WTC11 (cell line): ENCODE measurements around the gene CEP192. TPM values are rescaled to one million over a fixed set of nuclear protein-coding genes. Genes with fewer than 3 reads are reported as not detected.

ENCODE experiments used
- ATAC-seq: fragments of 200-7000 bp; cut with Tn5 transposase; 2 replicates; pipeline ENCODE4 v1.10.0; 2021; ENCODE audit warnings: mild to moderate bottlenecking, moderate library complexity
- CTCF ChIA-PET: fragments of 300-600 bp; sonication (Branson Sonifier 250); formaldehyde crosslinking; loops from one replicate; lab custom pipeline; 2021; ENCODE audit warnings: antibody characterized with exemption; lab: Charles Lee
- POLR2A ChIA-PET: fragments of 350-600 bp; sonication (Branson Sonifier 250); formaldehyde crosslinking; loops from one replicate; lab custom pipeline; 2021; ENCODE audit warnings: antibody characterized with exemption; lab: Charles Lee
- DNase-seq: peaks from one replicate; pipeline ENCODE4 v3.0.0; 2021; ENCODE audit warnings: low spot score
- H3K27ac Mint-ChIP-seq: 2 replicates; pipeline ENCODE4 v1.8.0; 2021; ENCODE audit warnings: mixed read lengths
- H3K27me3 Mint-ChIP-seq: 2 replicates; pipeline ENCODE4 v1.8.0; 2021; ENCODE audit warnings: low read depth, mild to moderate bottlenecking, moderate library complexity, mixed read lengths
- H3K36me3 Mint-ChIP-seq: 2 replicates; pipeline ENCODE4 v1.8.0; 2021; ENCODE audit warnings: mixed read lengths
- H3K4me1 Mint-ChIP-seq: 2 replicates; pipeline ENCODE4 v1.8.0; 2022; ENCODE audit warnings: mixed read lengths
- H3K4me3 Mint-ChIP-seq: 2 replicates; pipeline ENCODE4 v1.8.0; 2021; ENCODE audit warnings: mild to moderate bottlenecking, moderate library complexity, mixed read lengths
- H3K9me3 Mint-ChIP-seq: 2 replicates; pipeline ENCODE4 v1.8.0; 2021; ENCODE audit warnings: mixed read lengths
- CREB1 ChIP-seq: sonication (generic); formaldehyde crosslinking; IDR thresholded peaks from 2 replicates; pipeline ENCODE4 v1.8.0; 2023; ENCODE audit warnings: mild to moderate bottlenecking, missing genetic modification reagents
- ETV6 ChIP-seq: sonication (generic); formaldehyde crosslinking; IDR thresholded peaks from 2 replicates; pipeline ENCODE4 v1.8.1; 2022; ENCODE audit warnings: mild to moderate bottlenecking, missing genetic modification reagents
- FOXJ3 ChIP-seq: sonication (generic); formaldehyde crosslinking; IDR thresholded peaks from 2 replicates; pipeline ENCODE4 v1.9.0; 2021; ENCODE audit warnings: missing genetic modification reagents, mild to moderate bottlenecking, borderline replicate concordance
- GTF2I ChIP-seq: fragments of 250-450 bp; sonication (Bioruptor Pico); conservative IDR thresholded peaks from 2 replicates; pipeline ENCODE4 v1.4.0; 2021; ENCODE audit warnings: mild to moderate bottlenecking
- IRF2 ChIP-seq: sonication (generic); formaldehyde crosslinking; IDR thresholded peaks from 2 replicates; pipeline ENCODE4 v1.8.0; 2022; ENCODE audit warnings: low read depth, missing genetic modification reagents, borderline replicate concordance
- MXD4 ChIP-seq: fragments of 250-450 bp; sonication (Bioruptor Pico); IDR thresholded peaks from 2 replicates; pipeline ENCODE4 v1.8.0; 2021; ENCODE audit warnings: mild to moderate bottlenecking, moderate library complexity, borderline replicate concordance
- NR2C2 ChIP-seq: sonication (generic); formaldehyde crosslinking; IDR thresholded peaks from 2 replicates; pipeline ENCODE4 v1.8.0; 2022; ENCODE audit warnings: mild to moderate bottlenecking, missing genetic modification reagents
- NR3C1 ChIP-seq: sonication (generic); formaldehyde crosslinking; conservative IDR thresholded peaks from 2 replicates; pipeline ENCODE4 v1.8.1; 2023; ENCODE audit warnings: low read depth, mild to moderate bottlenecking, missing genetic modification reagents
- TCF7 ChIP-seq: sonication (generic); formaldehyde crosslinking; IDR thresholded peaks from 2 replicates; pipeline ENCODE4 v1.8.0; 2022; ENCODE audit warnings: mild to moderate bottlenecking, low read depth, missing genetic modification reagents, moderate library complexity
- ZNF232 ChIP-seq: sonication (generic); formaldehyde crosslinking; IDR thresholded peaks from 2 replicates; pipeline ENCODE4 v1.8.0; 2022; ENCODE audit warnings: mild to moderate bottlenecking, missing genetic modification reagents
- ZNF263 ChIP-seq: sonication (generic); formaldehyde crosslinking; IDR thresholded peaks from 2 replicates; pipeline ENCODE4 v1.8.1; 2022; ENCODE audit warnings: low read depth, mild to moderate bottlenecking, moderate library complexity, missing genetic modification reagents
- ZNF317 ChIP-seq: sonication (generic); formaldehyde crosslinking; IDR thresholded peaks from 2 replicates; pipeline ENCODE4 v1.8.1; 2023; ENCODE audit warnings: low read depth, mild to moderate bottlenecking, moderate library complexity, missing genetic modification reagents, borderline replicate concordance
- ZNF671 ChIP-seq: fragments of 250-450 bp; sonication (Bioruptor Pico); IDR thresholded peaks from 2 replicates; pipeline ENCODE4 v1.8.0; 2021; ENCODE audit warnings: mild to moderate bottlenecking
- total RNA-seq: library from RNA; stranded (reverse); gene quantifications from 3 replicates; pipeline ENCODE4 v1.2.3, GENCODE V29; 2021
- TF ChIP-seq, protein P1 (sequence below): sonication (generic); formaldehyde crosslinking; IDR thresholded peaks from 2 replicates; pipeline ENCODE4 v1.8.1; 2022; ENCODE audit warnings: low read depth, missing genetic modification reagents, borderline replicate concordance
- TF ChIP-seq, protein P2 (sequence below): sonication (generic); formaldehyde crosslinking; IDR thresholded peaks from 2 replicates; pipeline ENCODE4 v1.8.0; 2022; ENCODE audit warnings: mild to moderate bottlenecking, missing genetic modification reagents
- TF ChIP-seq, protein P3 (sequence below): sonication (generic); formaldehyde crosslinking; IDR thresholded peaks from 2 replicates; pipeline ENCODE4 v1.8.0; 2023; ENCODE audit warnings: missing genetic modification reagents
- TF ChIP-seq, protein P4 (sequence below): sonication (generic); formaldehyde crosslinking; IDR thresholded peaks from 2 replicates; pipeline ENCODE4 v1.8.0; 2023; ENCODE audit warnings: missing genetic modification reagents, mild to moderate bottlenecking, borderline replicate concordance
- TF ChIP-seq, protein P5 (sequence below): sonication (generic); formaldehyde crosslinking; IDR thresholded peaks from 2 replicates; pipeline ENCODE4 v1.8.1; 2022; ENCODE audit warnings: mild to moderate bottlenecking, moderate library complexity, missing genetic modification reagents
- TF ChIP-seq, protein P6 (sequence below): sonication (generic); formaldehyde crosslinking; IDR thresholded peaks from 2 replicates; pipeline ENCODE4 v1.8.1; 2023; ENCODE audit warnings: mild to moderate bottlenecking, missing genetic modification reagents, moderate library complexity
- TF ChIP-seq, protein P7 (sequence below): sonication (generic); formaldehyde crosslinking; IDR thresholded peaks from 2 replicates; pipeline ENCODE4 v1.8.1; 2022; ENCODE audit warnings: low read depth, mild to moderate bottlenecking, moderate library complexity, missing genetic modification reagents, borderline replicate concordance
- TF ChIP-seq, protein P8 (sequence below): sonication (generic); formaldehyde crosslinking; IDR thresholded peaks from 2 replicates; pipeline ENCODE4 v1.8.1; 2022; ENCODE audit warnings: mild to moderate bottlenecking, missing genetic modification reagents, moderate library complexity, borderline replicate concordance

CEP192 gene
- total RNA-seq, 1 experiment from 2014 or later, result 25.4 TPM

DNA sequence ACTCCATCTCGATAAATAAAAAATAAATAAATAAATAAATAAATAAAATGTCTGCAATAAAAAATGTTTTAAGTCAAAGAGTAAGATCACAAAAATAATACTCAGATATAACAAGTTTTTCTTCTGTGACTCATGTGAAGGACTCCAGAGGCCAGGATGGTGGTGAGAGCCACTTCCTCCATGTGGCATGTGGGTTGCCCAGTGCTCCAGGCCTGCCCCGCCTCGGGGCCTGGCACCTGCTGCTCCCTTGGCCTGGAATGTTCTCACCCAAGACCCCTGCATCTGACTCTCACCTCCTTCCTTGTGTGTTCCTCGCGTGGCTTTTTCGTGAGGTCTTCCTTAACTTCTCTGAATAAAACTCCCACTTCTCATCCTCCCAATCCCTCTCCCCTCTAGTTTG lies 150.0 kb downstream of the CEP192 start:
- H3K36me3 Mint-ChIP-seq, result peaks cover 21% of the 10 kb centered on the region
- H3K27me3 Mint-ChIP-seq, result peaks cover 30% of the 10 kb centered on the region
- DNase-seq (no peak), ATAC-seq (no peak)
- TF ChIP-seq NR3C1, result no peak
- peaks cover 9% of the 10 kb centered on the region; the same call in 1 of the 2 replicates for H3K4me1 Mint-ChIP-seq
- POLR2A ChIA-PET, result interaction anchor here (0.6 kb wide), 1 partner anchor 33 kb away, joined by 3 read pairs; no protein-coding TSS in a partner anchor
- no peak overlapping the region for H3K27ac Mint-ChIP-seq
- CTCF ChIA-PET, result interaction anchor here (0.6 to 1.7 kb wide), 4 partner anchors 29 to 372 kb away, joined by 3 to 4 read pairs (median 3); no protein-coding TSS in a partner anchor
- H3K9me3 Mint-ChIP-seq, result peaks cover 30% of the 10 kb centered on the region
- H3K4me3 Mint-ChIP-seq, result no peak overlapping the region

DNA sequence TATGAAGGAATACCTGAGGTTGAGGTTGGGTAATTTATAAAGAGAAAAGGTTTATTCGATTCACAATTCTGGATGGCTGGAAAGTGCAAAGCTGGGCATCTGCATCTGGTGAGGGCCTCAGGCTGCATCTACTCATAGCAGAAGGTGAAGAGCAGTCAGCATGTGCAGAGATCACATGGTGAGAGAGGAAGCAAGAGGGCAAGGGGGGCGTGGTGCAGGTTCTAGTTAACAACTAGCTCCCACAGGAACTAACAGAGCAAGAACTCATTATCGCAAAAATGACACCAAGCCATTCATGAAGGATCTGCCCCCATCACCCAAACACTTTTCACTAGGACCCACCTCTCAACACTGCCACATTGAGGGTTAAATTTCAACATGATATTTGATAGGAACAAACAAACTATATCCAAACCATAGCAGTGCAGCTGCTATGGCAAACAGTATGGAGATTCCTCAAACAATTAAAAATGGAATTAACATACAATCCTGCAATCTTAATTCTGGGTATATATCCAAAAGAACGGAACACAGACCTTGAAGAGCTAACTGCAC lies 154.6 kb downstream of the CEP192 start:
- no peak overlapping the region for H3K27ac Mint-ChIP-seq
- peaks cover 3% of the 10 kb centered on the region for H3K27me3 Mint-ChIP-seq
- TF ChIP-seq MXD4 (CRISPR knock-in tag) (no peak), ZNF317 (CRISPR knock-in tag) (no peak), IRF2 (no peak), ETV6 (CRISPR knock-in tag) (no peak), NR2C2 (CRISPR knock-in tag) (no peak), TCF7 (CRISPR knock-in tag) (no peak), GTF2I (CRISPR knock-in tag) (no peak), ZNF232 (CRISPR knock-in tag) (no peak), ZNF263 (CRISPR knock-in tag) (no peak), CREB1 (CRISPR knock-in tag) (no peak), FOXJ3 (CRISPR knock-in tag) (no peak), ZNF671 (CRISPR knock-in tag) (no peak)
- TF ChIP-seq, protein P1, sequence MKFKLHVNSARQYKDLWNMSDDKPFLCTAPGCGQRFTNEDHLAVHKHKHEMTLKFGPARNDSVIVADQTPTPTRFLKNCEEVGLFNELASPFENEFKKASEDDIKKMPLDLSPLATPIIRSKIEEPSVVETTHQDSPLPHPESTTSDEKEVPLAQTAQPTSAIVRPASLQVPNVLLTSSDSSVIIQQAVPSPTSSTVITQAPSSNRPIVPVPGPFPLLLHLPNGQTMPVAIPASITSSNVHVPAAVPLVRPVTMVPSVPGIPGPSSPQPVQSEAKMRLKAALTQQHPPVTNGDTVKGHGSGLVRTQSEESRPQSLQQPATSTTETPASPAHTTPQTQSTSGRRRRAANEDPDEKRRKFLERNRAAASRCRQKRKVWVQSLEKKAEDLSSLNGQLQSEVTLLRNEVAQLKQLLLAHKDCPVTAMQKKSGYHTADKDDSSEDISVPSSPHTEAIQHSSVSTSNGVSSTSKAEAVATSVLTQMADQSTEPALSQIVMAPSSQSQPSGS (CRISPR knock-in tag), result no peak
- TF ChIP-seq, protein P2, sequence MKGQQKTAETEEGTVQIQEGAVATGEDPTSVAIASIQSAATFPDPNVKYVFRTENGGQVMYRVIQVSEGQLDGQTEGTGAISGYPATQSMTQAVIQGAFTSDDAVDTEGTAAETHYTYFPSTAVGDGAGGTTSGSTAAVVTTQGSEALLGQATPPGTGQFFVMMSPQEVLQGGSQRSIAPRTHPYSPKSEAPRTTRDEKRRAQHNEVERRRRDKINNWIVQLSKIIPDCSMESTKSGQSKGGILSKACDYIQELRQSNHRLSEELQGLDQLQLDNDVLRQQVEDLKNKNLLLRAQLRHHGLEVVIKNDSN (CRISPR knock-in tag), result no peak
- TF ChIP-seq, protein P3, sequence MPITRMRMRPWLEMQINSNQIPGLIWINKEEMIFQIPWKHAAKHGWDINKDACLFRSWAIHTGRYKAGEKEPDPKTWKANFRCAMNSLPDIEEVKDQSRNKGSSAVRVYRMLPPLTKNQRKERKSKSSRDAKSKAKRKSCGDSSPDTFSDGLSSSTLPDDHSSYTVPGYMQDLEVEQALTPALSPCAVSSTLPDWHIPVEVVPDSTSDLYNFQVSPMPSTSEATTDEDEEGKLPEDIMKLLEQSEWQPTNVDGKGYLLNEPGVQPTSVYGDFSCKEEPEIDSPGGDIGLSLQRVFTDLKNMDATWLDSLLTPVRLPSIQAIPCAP, result no peak
- TF ChIP-seq, protein P4, sequence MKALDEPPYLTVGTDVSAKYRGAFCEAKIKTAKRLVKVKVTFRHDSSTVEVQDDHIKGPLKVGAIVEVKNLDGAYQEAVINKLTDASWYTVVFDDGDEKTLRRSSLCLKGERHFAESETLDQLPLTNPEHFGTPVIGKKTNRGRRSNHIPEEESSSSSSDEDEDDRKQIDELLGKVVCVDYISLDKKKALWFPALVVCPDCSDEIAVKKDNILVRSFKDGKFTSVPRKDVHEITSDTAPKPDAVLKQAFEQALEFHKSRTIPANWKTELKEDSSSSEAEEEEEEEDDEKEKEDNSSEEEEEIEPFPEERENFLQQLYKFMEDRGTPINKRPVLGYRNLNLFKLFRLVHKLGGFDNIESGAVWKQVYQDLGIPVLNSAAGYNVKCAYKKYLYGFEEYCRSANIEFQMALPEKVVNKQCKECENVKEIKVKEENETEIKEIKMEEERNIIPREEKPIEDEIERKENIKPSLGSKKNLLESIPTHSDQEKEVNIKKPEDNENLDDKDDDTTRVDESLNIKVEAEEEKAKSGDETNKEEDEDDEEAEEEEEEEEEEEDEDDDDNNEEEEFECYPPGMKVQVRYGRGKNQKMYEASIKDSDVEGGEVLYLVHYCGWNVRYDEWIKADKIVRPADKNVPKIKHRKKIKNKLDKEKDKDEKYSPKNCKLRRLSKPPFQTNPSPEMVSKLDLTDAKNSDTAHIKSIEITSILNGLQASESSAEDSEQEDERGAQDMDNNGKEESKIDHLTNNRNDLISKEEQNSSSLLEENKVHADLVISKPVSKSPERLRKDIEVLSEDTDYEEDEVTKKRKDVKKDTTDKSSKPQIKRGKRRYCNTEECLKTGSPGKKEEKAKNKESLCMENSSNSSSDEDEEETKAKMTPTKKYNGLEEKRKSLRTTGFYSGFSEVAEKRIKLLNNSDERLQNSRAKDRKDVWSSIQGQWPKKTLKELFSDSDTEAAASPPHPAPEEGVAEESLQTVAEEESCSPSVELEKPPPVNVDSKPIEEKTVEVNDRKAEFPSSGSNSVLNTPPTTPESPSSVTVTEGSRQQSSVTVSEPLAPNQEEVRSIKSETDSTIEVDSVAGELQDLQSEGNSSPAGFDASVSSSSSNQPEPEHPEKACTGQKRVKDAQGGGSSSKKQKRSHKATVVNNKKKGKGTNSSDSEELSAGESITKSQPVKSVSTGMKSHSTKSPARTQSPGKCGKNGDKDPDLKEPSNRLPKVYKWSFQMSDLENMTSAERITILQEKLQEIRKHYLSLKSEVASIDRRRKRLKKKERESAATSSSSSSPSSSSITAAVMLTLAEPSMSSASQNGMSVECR (CRISPR knock-in tag), result no peak
- TF ChIP-seq, protein P5, sequence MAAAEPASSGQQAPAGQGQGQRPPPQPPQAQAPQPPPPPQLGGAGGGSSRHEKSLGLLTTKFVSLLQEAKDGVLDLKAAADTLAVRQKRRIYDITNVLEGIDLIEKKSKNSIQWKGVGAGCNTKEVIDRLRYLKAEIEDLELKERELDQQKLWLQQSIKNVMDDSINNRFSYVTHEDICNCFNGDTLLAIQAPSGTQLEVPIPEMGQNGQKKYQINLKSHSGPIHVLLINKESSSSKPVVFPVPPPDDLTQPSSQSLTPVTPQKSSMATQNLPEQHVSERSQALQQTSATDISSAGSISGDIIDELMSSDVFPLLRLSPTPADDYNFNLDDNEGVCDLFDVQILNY (CRISPR knock-in tag), result no peak
- TF ChIP-seq, protein P6, sequence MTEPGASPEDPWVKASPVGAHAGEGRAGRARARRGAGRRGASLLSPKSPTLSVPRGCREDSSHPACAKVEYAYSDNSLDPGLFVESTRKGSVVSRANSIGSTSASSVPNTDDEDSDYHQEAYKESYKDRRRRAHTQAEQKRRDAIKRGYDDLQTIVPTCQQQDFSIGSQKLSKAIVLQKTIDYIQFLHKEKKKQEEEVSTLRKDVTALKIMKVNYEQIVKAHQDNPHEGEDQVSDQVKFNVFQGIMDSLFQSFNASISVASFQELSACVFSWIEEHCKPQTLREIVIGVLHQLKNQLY (CRISPR knock-in tag), result no peak
- TF ChIP-seq, protein P7, sequence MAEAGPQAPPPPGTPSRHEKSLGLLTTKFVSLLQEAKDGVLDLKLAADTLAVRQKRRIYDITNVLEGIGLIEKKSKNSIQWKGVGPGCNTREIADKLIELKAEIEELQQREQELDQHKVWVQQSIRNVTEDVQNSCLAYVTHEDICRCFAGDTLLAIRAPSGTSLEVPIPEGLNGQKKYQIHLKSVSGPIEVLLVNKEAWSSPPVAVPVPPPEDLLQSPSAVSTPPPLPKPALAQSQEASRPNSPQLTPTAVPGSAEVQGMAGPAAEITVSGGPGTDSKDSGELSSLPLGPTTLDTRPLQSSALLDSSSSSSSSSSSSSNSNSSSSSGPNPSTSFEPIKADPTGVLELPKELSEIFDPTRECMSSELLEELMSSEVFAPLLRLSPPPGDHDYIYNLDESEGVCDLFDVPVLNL (CRISPR knock-in tag), result no peak
- TF ChIP-seq, protein P8, sequence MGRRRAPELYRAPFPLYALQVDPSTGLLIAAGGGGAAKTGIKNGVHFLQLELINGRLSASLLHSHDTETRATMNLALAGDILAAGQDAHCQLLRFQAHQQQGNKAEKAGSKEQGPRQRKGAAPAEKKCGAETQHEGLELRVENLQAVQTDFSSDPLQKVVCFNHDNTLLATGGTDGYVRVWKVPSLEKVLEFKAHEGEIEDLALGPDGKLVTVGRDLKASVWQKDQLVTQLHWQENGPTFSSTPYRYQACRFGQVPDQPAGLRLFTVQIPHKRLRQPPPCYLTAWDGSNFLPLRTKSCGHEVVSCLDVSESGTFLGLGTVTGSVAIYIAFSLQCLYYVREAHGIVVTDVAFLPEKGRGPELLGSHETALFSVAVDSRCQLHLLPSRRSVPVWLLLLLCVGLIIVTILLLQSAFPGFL (CRISPR knock-in tag), result no peak
- H3K4me1 Mint-ChIP-seq, result peaks cover 6% of the 10 kb centered on the region
- ChIA-PET CTCF (interaction anchor here (1.5 kb wide), 1 partner anchor 14 kb away, joined by 4 read pairs; no protein-coding TSS in a partner anchor), POLR2A (no interaction called here)
- ATAC-seq (no peak), DNase-seq (no peak)
- H3K9me3 Mint-ChIP-seq, result peaks cover 30% of the 10 kb centered on the region
- H3K4me3 Mint-ChIP-seq, result no peak overlapping the region
- peaks cover 21% of the 10 kb centered on the region for H3K36me3 Mint-ChIP-seq
